H1 (cell line): ENCODE data around the gene CDC42. TPM values are rescaled to one million over a fixed set of nuclear protein-coding genes. Genes with fewer than 3 reads are reported as not detected.

Source experiments
- CTCF ChIA-PET: fragments of 300-600 bp; sonication (Branson Sonifier 250); formaldehyde crosslinking; loops from one replicate; lab custom pipeline; 2021; ENCODE audit not compliant: partially characterized antibody; lab: Charles Lee
- POLR2A ChIA-PET: fragments of 300-600 bp; sonication (Branson Sonifier 250); formaldehyde crosslinking; loops from one replicate; lab custom pipeline; 2021; ENCODE audit warnings: inconsistent platforms; ENCODE audit not compliant: partially characterized antibody; lab: Charles Lee
- DNase-seq, 2 experiments: peaks; one replicate each; pipeline versions ENCODE4 v3.0.0 to v3.0.0-alpha.2; 2010 to 2022; ENCODE audit warnings: low spot score in 2 of 2, low read depth in 1 of 2, mixed read lengths in 1 of 2
- FAIRE-seq: peaks from 2 replicates; lab custom pipeline; 2011; peaks lifted over from hg19 to GRCh38; lab: Jason Lieb, UNC
- H2AFZ ChIP-seq: 2 replicates; pipeline ENCODE4 v1.8.1; 2012; ENCODE audit warnings: low read length, inconsistent platforms
- H2AK5ac ChIP-seq: 2 replicates; pipeline ENCODE4 v1.6.1; 2013; ENCODE audit warnings: low read depth, low read length
- H2BK120ac ChIP-seq: replicated peaks from 2 replicates; pipeline ENCODE3; 2013; ENCODE audit warnings: low read depth, low read length, inconsistent platforms
- H2BK12ac ChIP-seq: 2 replicates; pipeline ENCODE4 v1.6.1; 2013; ENCODE audit warnings: low read depth, low read length
- H2BK15ac ChIP-seq: 2 replicates; pipeline ENCODE4 v1.6.1; 2013; ENCODE audit warnings: low read length
- H2BK20ac ChIP-seq: 2 replicates; pipeline ENCODE4 v1.6.1; 2013; ENCODE audit warnings: low read length
- H2BK5ac ChIP-seq: 2 replicates; pipeline ENCODE4 v1.6.1; 2013; ENCODE audit warnings: low read depth, low read length
- H3K14ac ChIP-seq: 2 replicates; pipeline ENCODE4 v1.6.1; 2013; ENCODE audit warnings: inconsistent platforms; ENCODE audit not compliant: insufficient read length
- H3K18ac ChIP-seq: 2 replicates; pipeline ENCODE4 v1.6.1; 2013; ENCODE audit warnings: low read length; ENCODE audit errors: extremely low read depth
- H3K23ac ChIP-seq: 2 replicates; pipeline ENCODE4 v1.6.1; 2013; ENCODE audit warnings: inconsistent platforms; ENCODE audit not compliant: insufficient read length
- H3K23me2 ChIP-seq: 2 replicates; pipeline ENCODE4 v1.6.1; 2013; ENCODE audit warnings: low read depth, low read length
- H3K27ac ChIP-seq: 2 replicates; pipeline ENCODE4 v1.6.1; 2011; ENCODE audit warnings: low read depth, low read length, inconsistent platforms
- H3K27me3 ChIP-seq, 4 experiments: replicated peaks in 1 of 4; 1 replicate in 1 of 4; 2 replicates in 3 of 4; pipeline versions ENCODE4 v1.6.1 to v1.8.1; 2011 to 2013; ENCODE audit warnings: low read length in 3 of 4, mild to moderate bottlenecking in 3 of 4, inconsistent platforms in 2 of 4, mixed read lengths in 2 of 4, moderate library complexity in 1 of 4; ENCODE audit not compliant: control insufficient read depth in 3 of 4, insufficient read depth in 3 of 4; ENCODE audit errors: extremely low read depth in 1 of 4
- H3K36me3 ChIP-seq, 4 experiments: 2 replicates each; pipeline versions ENCODE4 v1.6.1 to v1.8.1; 2011 to 2013; ENCODE audit warnings: mild to moderate bottlenecking in 4 of 4, low read length in 3 of 4, moderate library complexity in 2 of 4, control low read depth in 1 of 4, inconsistent platforms in 1 of 4; ENCODE audit not compliant: insufficient read depth in 4 of 4, control insufficient read depth in 2 of 4
- H3K4ac ChIP-seq: replicated peaks from 2 replicates; pipeline ENCODE3; 2013; ENCODE audit warnings: low read length, low read depth, mixed read lengths, inconsistent platforms; ENCODE audit not compliant: insufficient read length
- H3K4me1 ChIP-seq, 4 experiments: replicated peaks in 1 of 4; 1 replicate in 1 of 4; 2 replicates in 3 of 4; pipeline versions ENCODE4 v1.6.1 to v1.8.1; 2011 to 2013; ENCODE audit warnings: low read length in 3 of 4, inconsistent platforms in 2 of 4, mixed read lengths in 1 of 4; ENCODE audit not compliant: insufficient read depth in 4 of 4, control insufficient read depth in 3 of 4
- H3K4me2 ChIP-seq, 2 experiments: 2 replicates each; pipeline versions ENCODE4 v1.6.1 to v1.8.1; 2011 to 2013; ENCODE audit warnings: low read depth in 2 of 2, low read length in 2 of 2, control low read depth in 1 of 2, inconsistent platforms in 1 of 2, mild to moderate bottlenecking in 1 of 2; ENCODE audit not compliant: insufficient read depth in 1 of 2
- H3K4me3 ChIP-seq, 4 experiments: fragments of 200-600, 300-600 bp in 1 of 4; sonication (generic), shearing (Covaris generic), sonication (Bioruptor Twin) in 1 of 4; 2 replicates each; pipeline versions ENCODE4 v1.5.1 to v1.8.1; 2011 to 2016; ENCODE audit warnings: low read length in 4 of 4, low read depth in 3 of 4, control low read depth in 2 of 4, inconsistent platforms in 2 of 4, mild to moderate bottlenecking in 2 of 4, mixed read lengths in 1 of 4, moderate library complexity in 1 of 4; ENCODE audit not compliant: insufficient read depth in 2 of 4; ENCODE audit errors: extremely low read depth in 1 of 4
- H3K56ac ChIP-seq: replicated peaks from 2 replicates; pipeline ENCODE3; 2013; ENCODE audit warnings: low read depth, mild to moderate bottlenecking, mixed read lengths, low read length, inconsistent platforms; ENCODE audit not compliant: insufficient read length
- H3K79me1 ChIP-seq: 2 replicates; pipeline ENCODE4 v1.6.1; 2013; ENCODE audit warnings: low read depth, low read length, control low read depth
- H3K79me2 ChIP-seq, 2 experiments: 2 replicates each; pipeline versions ENCODE4 v1.6.1 to v1.8.1; 2012 to 2013; ENCODE audit warnings: low read length in 2 of 2, mild to moderate bottlenecking in 2 of 2, inconsistent platforms in 1 of 2; ENCODE audit not compliant: insufficient read depth in 2 of 2, control insufficient read depth in 1 of 2
- H3K9ac ChIP-seq, 4 experiments: replicated peaks in 1 of 4; 1 replicate in 1 of 4; 2 replicates in 3 of 4; pipeline versions ENCODE4 v1.6.1 to v1.8.1; 2011 to 2013; ENCODE audit warnings: low read depth in 3 of 4, low read length in 3 of 4, control low read depth in 2 of 4, mild to moderate bottlenecking in 2 of 4, moderate library complexity in 2 of 4, inconsistent platforms in 1 of 4; ENCODE audit errors: extremely low read depth in 1 of 4
- H3K9me3 ChIP-seq, 2 experiments: 2 replicates each; pipeline versions ENCODE4 v1.6.1 to v1.8.1; 2012 to 2013; ENCODE audit warnings: mild to moderate bottlenecking in 2 of 2, moderate library complexity in 2 of 2, control low read depth in 1 of 2, inconsistent platforms in 1 of 2, low read depth in 1 of 2, low read length in 1 of 2, mixed read lengths in 1 of 2; ENCODE audit not compliant: insufficient read depth in 2 of 2
- H4K20me1 ChIP-seq, 2 experiments: replicated peaks in 1 of 2; 2 replicates each; pipeline versions ENCODE3 to v1.8.1; 2011 to 2013; ENCODE audit warnings: inconsistent platforms in 2 of 2, low read length in 2 of 2, mild to moderate bottlenecking in 1 of 2; ENCODE audit not compliant: insufficient read depth in 2 of 2, control insufficient read depth in 1 of 2
- H4K5ac ChIP-seq: 2 replicates; pipeline ENCODE4 v1.6.1; 2013; ENCODE audit warnings: low read length, low read depth, mixed read lengths, inconsistent platforms; ENCODE audit not compliant: insufficient read length
- H4K8ac ChIP-seq: 2 replicates; pipeline ENCODE4 v1.8.0; 2013; ENCODE audit warnings: mild to moderate bottlenecking, moderate library complexity, low read length, inconsistent platforms; ENCODE audit not compliant: insufficient read depth; ENCODE audit errors: extremely low read depth
- H4K91ac ChIP-seq: replicated peaks from 2 replicates; pipeline ENCODE3; 2013; ENCODE audit warnings: low read length, mixed read lengths, inconsistent platforms; ENCODE audit not compliant: insufficient read length
- ASH2L ChIP-seq: fragments of 200-600, 300-600 bp; sonication (generic); IDR thresholded peaks from one replicate; pipeline ENCODE4 v1.7.1; 2017; ENCODE audit warnings: low read length
- ATF2 ChIP-seq: IDR thresholded peaks from 2 replicates; pipeline ENCODE4 v1.6.1; 2012; ENCODE audit warnings: low read length, inconsistent platforms
- BACH1 ChIP-seq: IDR thresholded peaks from 2 replicates; pipeline ENCODE4 v1.6.1; 2012; ENCODE audit warnings: low read length, improper control_type of control experiment
- BRCA1 ChIP-seq: IDR thresholded peaks from 2 replicates; pipeline ENCODE4 v1.6.1; 2012; ENCODE audit warnings: low read depth, low read length, improper control_type of control experiment
- CHD1 ChIP-seq: IDR thresholded peaks from 2 replicates; pipeline ENCODE4 v1.6.1; 2012; ENCODE audit warnings: low read depth, low read length, improper control_type of control experiment
- EP300 ChIP-seq, 2 experiments: IDR thresholded peaks; 1 replicate in 1 of 2; 2 replicates in 1 of 2; pipeline ENCODE4 v1.6.1; 2011 to 2012; ENCODE audit warnings: low read depth in 2 of 2, low read length in 2 of 2, mild to moderate bottlenecking in 2 of 2, borderline replicate concordance in 1 of 2, inconsistent platforms in 1 of 2, moderate library complexity in 1 of 2
- KDM5A ChIP-seq: fragments of 200-600 bp; IDR thresholded peaks from 2 replicates; pipeline ENCODE4 v1.7.1; 2012; ENCODE audit warnings: mild to moderate bottlenecking, low read length, inconsistent platforms, mixed read lengths
- MAFK ChIP-seq: IDR thresholded peaks from 2 replicates; pipeline ENCODE4 v1.6.1; 2012; ENCODE audit warnings: low read depth, mild to moderate bottlenecking, improper control_type of control experiment, low read length
- PHF8 ChIP-seq: fragments of 200-600 bp; sonication (generic); conservative IDR thresholded peaks from 2 replicates; pipeline ENCODE4 v1.7.1; 2012; ENCODE audit warnings: low read depth, mild to moderate bottlenecking, inconsistent platforms, low read length, moderate library complexity
- SIN3A ChIP-seq, 2 experiments: IDR thresholded peaks in 1 of 2; conservative IDR thresholded peaks in 1 of 2; 2 replicates each; pipeline ENCODE4 v1.6.1; 2011 to 2012; ENCODE audit warnings: low read length in 2 of 2, improper control_type of control experiment in 1 of 2, low read depth in 1 of 2, mild to moderate bottlenecking in 1 of 2
- WGBS, 2 experiments: shearing (Covaris generic) in 1 of 2; methylation state at CpG; one replicate each; pipeline versions ENCODE4 v1.1.6 to v1.1.7; 2013 to 2015; ENCODE audit warnings: low lambda C conversion rate in 2 of 2, mixed read lengths in 2 of 2, inconsistent platforms in 1 of 2, low coverage in 1 of 2, missing lambda C conversion rate in 1 of 2; ENCODE audit not compliant: insufficient replicate concordance in 2 of 2, insufficient coverage in 1 of 2, insufficient read length in 1 of 2; ENCODE audit errors: extremely low coverage in 1 of 2, missing lambda C conversion rate in 1 of 2; 5-methylcytosine and 5-hydroxymethylcytosine counted together
- polyA plus RNA-seq, 7 experiments: library from polyadenylated mRNA; depleted of rRNA in 3 of 7; stranded (reverse) in 5 of 7; unstranded in 2 of 7; fragments of >200 nt in 5 of 7; fragments of 200-250 nt in 2 of 7; gene quantifications; 1 replicate in 5 of 7; 2 replicates in 1 of 7; 4 replicates in 1 of 7; pipeline versions ENCODE4 v1.2.1 to v1.2.3, GENCODE V29; 2011 to 2013; ENCODE audit warnings: missing spikeins in 2 of 7, mixed read lengths in 2 of 7
- total RNA-seq: library from RNA; stranded (reverse); fragmentation: NEBNext Ultra II Directional; extraction: Animal tissue kit (Norgen Biotek cat#: 25700); gene quantifications from 2 replicates; pipeline ENCODE4 v1.2.1, GENCODE V29; 2021
- TF ChIP-seq, protein P1 (sequence below): IDR thresholded peaks from 2 replicates; pipeline ENCODE4 v1.6.1; 2012; ENCODE audit warnings: inconsistent platforms

CDC42 gene
- total and polyA plus RNA-seq, 2 of the 8 experiments (the other 6 are each of a cell fraction or from before 2014, with no cell fraction given): 110 to 179 TPM

GRCh38 chr1:22124592-22125229, 72.2 kb downstream of the CDC42 start:
- Histone ChIP-seq H3K4me3 (no peak overlapping the region), H3K4me2 (no peak overlapping the region), H4K8ac (no peak overlapping the region), H3K79me2 (no peaks in the 10 kb centered on the region), H4K20me1 (peaks cover 2 to 12% of the 10 kb centered on the region in 2 experiments), H3K4ac (no peak overlapping the region), H3K36me3 (peaks cover 0 to 3% (median 1%) of the 10 kb centered on the region in 4 experiments; a peak in 2 of 8 replicates), H2BK5ac (no peak overlapping the region), H3K9me3 (no peaks in the 10 kb centered on the region), H2BK12ac (no peak overlapping the region), H3K27ac (no peak overlapping the region), H2AFZ (no peak overlapping the region), H3K18ac (no peak overlapping the region), H3K23ac (no peak overlapping the region), H3K23me2 (no peaks in the 10 kb centered on the region), H4K5ac (no peak overlapping the region), H2BK20ac (no peak overlapping the region), H3K9ac (no peak overlapping the region), H3K79me1 (peaks cover 5% of the 10 kb centered on the region), H3K27me3 (no peaks in the 10 kb centered on the region), H2BK120ac (no peak overlapping the region), H3K4me1 (peaks cover 0 to 20% (median 16%) of the 10 kb centered on the region in 4 experiments; a peak in 6 of 7 replicates), H3K14ac (no peak overlapping the region), H2BK15ac (no peak overlapping the region), H4K91ac (no peak overlapping the region), H3K56ac (no peak overlapping the region), H2AK5ac (no peak overlapping the region)
- ChIA-PET POLR2A (no interaction called here), CTCF (interaction anchor here (1.7 to 2.4 kb wide), 2 partner anchors 14 to 292 kb away, joined by 5 to 10 read pairs; no protein-coding TSS in a partner anchor)
- 94% methylated on average over 8 of the region's 8 CpGs; no CpG with 5 or more reads in 1 of the 2 experiments for WGBS, 2 experiments
- FAIRE-seq: no peak
- no peak for DNase-seq
- TF ChIP-seq SIN3A (conservative IDR thresholded peaks at IDR 0.05 in 1 of 2, IDR thresholded peaks at IDR 0.05 in 1 of 2; ENCODE audit: low read depth in 1 of 2, low read length in 2 of 2) (no peak), MAFK (no peak), EP300 (IDR thresholded peaks at IDR 0.05; ENCODE audit: borderline replicate concordance in 1 of 2, low read depth in 2 of 2, low read length in 2 of 2) (no peak), ASH2L (no peak), ATF2 (no peak), KDM5A (no peak), BRCA1 (no peak), CHD1 (no peak), BACH1 (no peak), PHF8 (no peak)
- TF ChIP-seq, protein P1, sequence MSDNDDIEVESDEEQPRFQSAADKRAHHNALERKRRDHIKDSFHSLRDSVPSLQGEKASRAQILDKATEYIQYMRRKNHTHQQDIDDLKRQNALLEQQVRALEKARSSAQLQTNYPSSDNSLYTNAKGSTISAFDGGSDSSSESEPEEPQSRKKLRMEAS: no peak
